Measurements from ENCODE around the gene SLIT3. TPM values are rescaled to one million over a fixed set of nuclear protein-coding genes. Genes with fewer than 3 reads are reported as not detected.

SLIT3 gene
- total RNA-seq, 1 experiment from 2014 or later, result 0.10 TPM

DNA sequence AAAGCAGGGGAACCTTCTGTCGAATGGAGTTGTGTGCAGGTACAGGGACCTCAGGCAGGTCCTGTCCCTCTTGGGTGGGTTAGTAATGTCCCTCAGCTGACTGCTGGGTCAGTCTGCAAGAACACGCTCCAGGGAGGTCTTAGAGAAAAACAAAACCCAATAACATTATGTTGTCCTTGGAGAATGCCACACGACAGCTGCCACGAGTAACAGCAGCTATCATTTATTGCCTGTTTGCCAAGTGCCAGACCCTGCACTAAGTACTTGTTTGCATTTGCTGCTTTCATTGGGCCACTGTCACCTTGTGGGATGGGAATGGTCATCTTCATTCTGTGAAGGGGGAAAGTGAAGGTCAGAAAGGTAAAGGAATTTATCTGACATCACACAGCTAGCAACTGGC is 310.3 kb downstream of the SLIT3 start:
- ChIA-PET RAD21 (ENCODE audit: low non-redundant PET in 1 of 2, low total read pairs in 2 of 2, uncharacterized antibody in 2 of 2, unreplicated experiment in 2 of 2) (no interaction called here), CTCF (interaction anchor here (1.7 kb wide), 1 partner anchor 310 kb away, joined by 3 read pairs; no protein-coding TSS in a partner anchor)

DNA sequence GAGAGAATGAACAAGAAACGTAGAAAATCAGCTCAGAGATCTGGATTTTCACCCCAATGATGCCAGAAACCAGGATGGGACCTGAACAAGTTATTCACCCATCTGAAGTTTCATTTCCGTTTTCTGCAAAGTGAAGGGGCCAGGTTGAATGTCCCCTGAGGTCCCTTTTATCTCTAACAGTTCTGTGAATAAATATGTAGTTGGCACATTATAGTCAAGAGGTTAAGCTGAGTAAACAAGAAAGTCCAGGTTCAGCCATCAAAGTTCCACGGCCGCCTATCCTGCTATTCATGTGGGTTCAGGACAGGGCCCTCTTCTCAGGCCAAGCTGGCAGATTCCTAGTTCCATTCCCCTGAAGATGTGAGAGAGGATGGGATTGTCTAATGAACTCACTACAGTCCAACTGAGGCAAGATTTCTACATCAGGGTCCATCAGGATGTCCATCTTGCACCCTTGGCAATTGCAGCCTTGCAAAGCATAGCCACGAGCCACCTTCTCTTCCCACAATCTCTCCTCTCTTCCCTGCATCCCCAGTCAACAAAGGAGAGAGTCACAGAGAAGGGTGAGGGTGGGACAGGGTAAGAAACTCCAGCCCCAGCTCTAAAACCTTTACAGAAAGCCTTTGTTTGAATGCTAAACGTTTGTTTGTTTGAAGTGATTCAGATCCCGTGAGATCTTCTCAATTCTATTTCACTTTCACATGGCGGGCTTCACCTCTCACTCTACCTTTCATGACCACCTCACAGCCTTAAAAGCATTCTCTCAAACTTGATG is 311.0 kb downstream of the SLIT3 start:
- Histone ChIP-seq H3K4me1 (ENCODE audit: control insufficient read depth in 1 of 2, insufficient read depth in 2 of 2, low read length in 2 of 2) (no peaks in the 10 kb centered on the region), H3K27ac (ENCODE audit: low read depth, low read length) (no peak overlapping the region), H3K9me3 (ENCODE audit: control insufficient read depth in 1 of 2, insufficient read depth in 1 of 2, low read depth in 1 of 2, low read length in 2 of 2) (no peaks in the 10 kb centered on the region), H3K4me2 (ENCODE audit: low read length) (no peak overlapping the region), H3K9me2 (ENCODE audit: insufficient read depth) (no peaks in the 10 kb centered on the region), H3K36me3 (ENCODE audit: control insufficient read depth in 1 of 2, insufficient read depth in 2 of 2, low read length in 2 of 2) (no peaks in the 10 kb centered on the region), H3K9ac (ENCODE audit: low read length) (no peak overlapping the region), H3K4me3 (replicated peaks in 1 of 2; ENCODE audit: low read depth in 1 of 2, low read length in 2 of 2) (no peak overlapping the region), H3K27me3 (ENCODE audit: insufficient read depth, low read length) (peaks cover 61% of the 10 kb centered on the region), H4K20me1 (ENCODE audit: insufficient read depth) (no peaks in the 10 kb centered on the region), H2AFZ (ENCODE audit: low read depth, low read length, poor library complexity, severe bottlenecking) (no peak overlapping the region), H3K79me2 (ENCODE audit: insufficient read depth, low read length) (no peaks in the 10 kb centered on the region)
- no TSS peak for BruUV-seq (replicated peaks)
- ChIA-PET CTCF (interaction anchor here (1.7 kb wide), 1 partner anchor 310 kb away, joined by 3 read pairs; no protein-coding TSS in a partner anchor), POLR2A (no interaction called here), RAD21 (ENCODE audit: low non-redundant PET in 1 of 2, low total read pairs in 2 of 2, uncharacterized antibody in 2 of 2, unreplicated experiment in 2 of 2) (no interaction called here)
- ATAC-seq (no peak), DNase-seq (ENCODE audit: low read depth, low spot score) (no peak)
- no peak for TF ChIP-seq EZH2 (IDR thresholded peaks at IDR 0.05)
- TF ChIP-seq POLR2A (IDR thresholded peaks at IDR 0.05; ENCODE audit: borderline replicate concordance, extremely low read depth, insufficient read depth, insufficient read length), result no peak
- TF ChIP-seq RAD21 (IDR thresholded peaks at IDR 0.05; ENCODE audit: low read depth), result no peak
- intact Hi-C loops (cut with micrococcal nuclease), result loop anchor here (5.0 to 10.0 kb wide), 3 partner anchors 165 to 1225 kb away; no protein-coding TSS in a partner anchor

More for the DNA sequence above, 310.3 kb downstream of the SLIT3 start:
- H3K36me3 ChIP-seq (ENCODE audit: control insufficient read depth in 1 of 2, insufficient read depth in 2 of 2, low read length in 2 of 2), result no peaks in the 10 kb centered on the region
- H3K4me1 ChIP-seq (ENCODE audit: control insufficient read depth in 1 of 2, insufficient read depth in 2 of 2, low read length in 2 of 2), result no peaks in the 10 kb centered on the region
- H2AFZ ChIP-seq (ENCODE audit: low read depth, low read length, poor library complexity, severe bottlenecking), result no peak overlapping the region
- H4K20me1 ChIP-seq (ENCODE audit: insufficient read depth), result no peaks in the 10 kb centered on the region
- no peak overlapping the region for H3K4me2 ChIP-seq (ENCODE audit: low read length)
- H3K27me3 ChIP-seq (ENCODE audit: insufficient read depth, low read length), result peaks cover 61% of the 10 kb centered on the region
- no peaks in the 10 kb centered on the region for H3K9me2 ChIP-seq (ENCODE audit: insufficient read depth)
- H3K9ac ChIP-seq (ENCODE audit: low read length), result no peak overlapping the region
- DNase-seq (ENCODE audit: low read depth, low spot score) (no peak), ATAC-seq (no peak)
- no peaks in the 10 kb centered on the region for H3K79me2 ChIP-seq (ENCODE audit: insufficient read depth, low read length)
- BruUV-seq (replicated peaks), result no TSS peak
- intact Hi-C loops (cut with micrococcal nuclease), result no loop called here
- H3K27ac ChIP-seq (ENCODE audit: low read depth, low read length), result no peak overlapping the region
- H3K9me3 ChIP-seq (ENCODE audit: control insufficient read depth in 1 of 2, insufficient read depth in 1 of 2, low read depth in 1 of 2, low read length in 2 of 2), result no peaks in the 10 kb centered on the region
- H3K4me3 ChIP-seq (replicated peaks in 1 of 2; ENCODE audit: low read depth in 1 of 2, low read length in 2 of 2), result no peak overlapping the region
- TF ChIP-seq POLR2A (IDR thresholded peaks at IDR 0.05; ENCODE audit: borderline replicate concordance, extremely low read depth, insufficient read depth, insufficient read length) (no peak), ZFX (IDR thresholded peaks at IDR 0.05) (no peak), EZH2 (IDR thresholded peaks at IDR 0.05) (no peak), JUND (IDR thresholded peaks at IDR 0.05) (no peak), ELF1 (IDR thresholded peaks at IDR 0.05; ENCODE audit: borderline replicate concordance, low read depth) (no peak), EGR1 (IDR thresholded peaks at IDR 0.05; ENCODE audit: low read depth) (no peak), YY1 (IDR thresholded peaks at IDR 0.05; ENCODE audit: extremely low read depth, insufficient replicate concordance, low read depth, low read length) (no peak), EZH2phosphoT487 (IDR thresholded peaks at IDR 0.05; ENCODE audit: borderline replicate concordance) (no peak)
- TF ChIP-seq, protein P1, sequence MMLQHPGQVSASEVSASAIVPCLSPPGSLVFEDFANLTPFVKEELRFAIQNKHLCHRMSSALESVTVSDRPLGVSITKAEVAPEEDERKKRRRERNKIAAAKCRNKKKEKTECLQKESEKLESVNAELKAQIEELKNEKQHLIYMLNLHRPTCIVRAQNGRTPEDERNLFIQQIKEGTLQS (IDR thresholded peaks at IDR 0.05), result no peak
- POLR2A ChIA-PET, result no interaction called here

All from HCT116 (cell line).